Uterus (tissue), 4 donors: ENCODE results near the gene IQSEC2. TPM values are rescaled to one million over a fixed set of nuclear protein-coding genes. Genes with fewer than 3 reads are reported as not detected.

Experiments used
- DNase-seq, 2 donors: peaks; one replicate each; pipeline ENCODE4 v3.0.0-alpha.2; 2019 to 2020
- H3K27ac ChIP-seq, 2 donors: fragments of 200-600 bp; sonication (generic); 1 replicate in 1 of 2; 2 replicates in 1 of 2; pipeline ENCODE4 v1.5.1; 2016 to 2018
- H3K27me3 ChIP-seq, 2 donors: fragments of 200-600 bp; sonication (generic); one replicate each; pipeline ENCODE4 v1.5.1; 2018 to 2019; ENCODE audit warnings: control low read depth in 1 of 2
- H3K36me3 ChIP-seq, 2 donors: fragments of 200-600 bp; sonication (generic); one replicate each; pipeline ENCODE4 v1.5.1; 2019; ENCODE audit warnings: control low read depth in 1 of 2
- H3K4me1 ChIP-seq, 2 donors: fragments of 200-600 bp; sonication (generic); one replicate each; pipeline ENCODE4 v1.5.1; 2018 to 2019; ENCODE audit warnings: control low read depth in 1 of 2
- H3K4me3 ChIP-seq, 2 donors: fragments of 200-600 bp; sonication (generic); 1 replicate in 1 of 2; 2 replicates in 1 of 2; pipeline ENCODE4 v1.5.1; 2018 to 2019; ENCODE audit warnings: mild to moderate bottlenecking in 1 of 2
- H3K9me3 ChIP-seq, 2 donors: fragments of 200-600 bp; sonication (generic); one replicate each; pipeline ENCODE4 v1.5.1; 2019; ENCODE audit warnings: control low read depth in 1 of 2
- CTCF ChIP-seq, 4 experiments: fragments of 200-600 bp in 2 of 4; fragments of 450-650 bp in 2 of 4; sonication (generic) in 2 of 4; IDR thresholded peaks; one replicate each; pipeline ENCODE4 v1.5.1; 2016 to 2019; ENCODE audit warnings: antibody characterized with exemption in 4 of 4, mild to moderate bottlenecking in 2 of 4, moderate library complexity in 1 of 4
- POLR2A ChIP-seq, 2 donors: fragments of 450-650 bp; IDR thresholded peaks; one replicate each; pipeline ENCODE4 v1.6.1; 2016; ENCODE audit warnings: antibody characterized with exemption in 2 of 2, mild to moderate bottlenecking in 1 of 2, moderate library complexity in 1 of 2
- intact Hi-C: fragments of 100-400 bp; cut with DNase I; formaldehyde crosslinking; loops from one replicate; pipeline ENCODE4 v1.15.1; 2023; ENCODE audit warnings: low total_unique reads
- total RNA-seq, 4 donors: library from RNA; depleted of rRNA in 3 of 4; stranded (reverse); fragments of >200 nt in 3 of 4; gene quantifications; one replicate each; pipeline versions ENCODE4 v1.1.0 to v1.2.4, GENCODE V29; 2014 to 2023
- donor health status: DM: yes; HTN: yes; CAD: no.

IQSEC2 gene
- total RNA-seq, 4 donors from 2014 or later = 4.1 to 31.6 (median 8.9) TPM

DNA sequence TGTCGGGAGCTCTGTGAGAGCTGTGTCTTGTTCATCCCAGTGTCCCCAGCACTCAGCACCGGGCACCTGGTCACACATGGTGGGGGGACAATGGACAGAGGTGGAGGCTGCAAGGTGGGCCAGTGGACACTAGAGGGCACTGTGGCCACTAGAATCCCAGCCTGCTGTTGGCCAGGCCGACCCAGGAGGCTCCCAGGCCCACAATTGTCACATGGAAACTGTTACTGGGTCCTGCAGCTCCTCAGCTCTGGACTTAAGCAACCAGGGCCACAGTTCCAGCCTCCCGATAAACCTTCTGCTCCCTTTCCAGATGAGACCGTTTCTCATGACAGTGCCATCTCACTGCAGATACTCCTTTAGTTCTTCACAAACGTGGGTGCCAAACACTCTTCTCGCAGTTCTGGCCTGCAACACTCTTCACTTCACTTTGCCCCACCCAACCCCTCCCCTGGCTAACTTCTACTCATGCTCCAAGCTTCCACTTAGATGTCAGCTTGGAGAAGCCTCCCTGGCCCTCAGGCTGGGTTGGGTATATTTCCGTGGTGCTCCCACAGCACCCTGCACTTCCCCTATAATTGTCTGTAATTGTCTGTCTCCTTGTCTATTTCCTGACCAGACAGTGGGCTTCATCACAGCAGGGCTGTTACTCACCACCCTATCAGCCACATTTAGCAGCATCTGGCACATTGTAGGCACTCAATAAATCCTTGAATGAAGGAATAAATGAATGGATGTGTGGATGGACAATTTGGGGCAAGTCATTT lies 3.5 kb upstream of the IQSEC2 start:
- H3K9me3 ChIP-seq = no peaks in the 10 kb centered on the region
- intact Hi-C loops = no loop called here
- no peaks in the 10 kb centered on the region for H3K27me3 ChIP-seq
- H3K27ac ChIP-seq = no peak overlapping the region
- H3K36me3 ChIP-seq = no peaks in the 10 kb centered on the region
- no peak overlapping the region for H3K4me3 ChIP-seq
- DNase-seq = peak; percentile 57 to 65
- TF ChIP-seq CTCF (IDR thresholded peaks at IDR 0.05) = peak; percentile 57 to 83 (median 64)
- TF ChIP-seq POLR2A (IDR thresholded peaks at IDR 0.05) = no peak
- peaks cover 0 to 5% of the 10 kb centered on the region in 2 donors for H3K4me1 ChIP-seq

DNA sequence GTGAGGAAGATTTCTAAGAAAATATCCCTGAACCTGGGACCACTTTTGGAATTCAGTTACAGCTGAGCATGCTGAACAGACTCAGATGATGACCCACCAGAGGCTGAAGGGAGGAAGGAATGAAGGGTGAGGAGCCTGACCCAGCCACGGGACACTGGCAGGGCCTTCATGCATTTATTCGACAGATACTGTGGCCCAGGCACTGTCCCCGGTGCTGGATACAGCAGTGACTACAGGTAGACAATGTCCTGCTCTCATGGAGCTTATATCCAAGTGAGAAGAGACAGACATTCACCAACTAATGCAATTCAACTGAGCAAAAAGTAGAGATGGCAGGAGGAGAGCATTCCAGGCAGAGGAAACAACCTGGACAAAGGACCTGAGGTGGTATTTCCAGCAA lies 2.2 kb upstream of the IQSEC2 start:
- no peaks in the 10 kb centered on the region for H3K36me3 ChIP-seq
- intact Hi-C loops = no loop called here
- TF ChIP-seq CTCF (IDR thresholded peaks at IDR 0.05) = no peak
- TF ChIP-seq POLR2A (IDR thresholded peaks at IDR 0.05) = no peak
- H3K27me3 ChIP-seq = no peaks in the 10 kb centered on the region
- no peak overlapping the region for H3K27ac ChIP-seq
- DNase-seq = no peak
- peaks cover 0 to 5% of the 10 kb centered on the region in 2 donors for H3K4me1 ChIP-seq
- H3K9me3 ChIP-seq = no peaks in the 10 kb centered on the region
- H3K4me3 ChIP-seq = no peak overlapping the region

DNA sequence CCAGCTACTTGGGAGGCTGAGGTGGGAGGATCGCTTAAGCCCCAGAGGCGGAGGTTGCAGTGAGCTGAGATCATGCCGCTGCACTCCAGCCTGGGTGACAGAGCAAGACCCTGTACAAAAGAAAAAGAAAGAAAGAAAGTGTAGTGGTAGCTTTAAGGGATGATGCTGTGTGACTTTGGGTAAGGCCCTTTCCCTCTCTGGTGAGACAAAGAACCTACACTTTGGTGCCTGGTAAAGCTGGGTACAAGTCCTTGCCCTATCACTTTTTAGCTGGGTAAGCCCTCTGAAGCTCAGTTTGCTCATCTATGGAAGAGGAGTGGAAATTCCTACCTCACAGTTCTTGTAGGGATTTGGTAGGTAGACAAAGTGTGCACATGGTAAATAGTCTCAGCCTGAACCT lies 1.7 kb upstream of the IQSEC2 start:
- no peaks in the 10 kb centered on the region for H3K27me3 ChIP-seq
- H3K4me1 ChIP-seq = peaks cover 0 to 5% of the 10 kb centered on the region in 2 donors
- DNase-seq = no peak
- no peaks in the 10 kb centered on the region for H3K9me3 ChIP-seq
- peak overlapping the region; percentile 77 to 84 for H3K27ac ChIP-seq
- TF ChIP-seq CTCF (IDR thresholded peaks at IDR 0.05) (no peak), POLR2A (IDR thresholded peaks at IDR 0.05) (no peak)
- H3K4me3 ChIP-seq = no peak overlapping the region
- no peaks in the 10 kb centered on the region for H3K36me3 ChIP-seq
- intact Hi-C loops = no loop called here

- DNase-seq = peak; percentile 45 to 55
- no peak for TF ChIP-seq CTCF (IDR thresholded peaks at IDR 0.05)
- TF ChIP-seq POLR2A (IDR thresholded peaks at IDR 0.05) = no peak
- intact Hi-C loops = no loop called here
- Histone ChIP-seq H3K27me3 (no peaks in the 10 kb centered on the region), H3K4me1 (peaks cover 0 to under 1% of the 10 kb centered on the region in 2 donors), H3K9me3 (no peaks in the 10 kb centered on the region), H3K36me3 (no peaks in the 10 kb centered on the region), H3K4me3 (no peak overlapping the region), H3K27ac (peak overlapping the region; percentile 77 to 84)
Observed at GRCh38 chrX:53281963-53282695, 745 bp upstream of the IQSEC2 start.
